HG03060 (cell line): Measurements from ENCODE around the gene ATP13A4.

ENCODE experiments used
- ATAC-seq: cut with Tn5 transposase; IDR thresholded peaks from one replicate; pipeline ENCODE4 v1.9.1; 2021; ENCODE audit warnings: low read depth, moderate number of reproducible peaks; ENCODE audit not compliant: unreplicated experiment

ATP13A4 gene

GRCh38 chr3:193554811-193555210 is at the start of gene ATP13A4:
Gene ATP13A4, minus strand, starts transcription at chr3:193554895. Its CDS starts 96 bp downstream, at chr3:193554799.
- no peak for ATAC-seq

DNA sequence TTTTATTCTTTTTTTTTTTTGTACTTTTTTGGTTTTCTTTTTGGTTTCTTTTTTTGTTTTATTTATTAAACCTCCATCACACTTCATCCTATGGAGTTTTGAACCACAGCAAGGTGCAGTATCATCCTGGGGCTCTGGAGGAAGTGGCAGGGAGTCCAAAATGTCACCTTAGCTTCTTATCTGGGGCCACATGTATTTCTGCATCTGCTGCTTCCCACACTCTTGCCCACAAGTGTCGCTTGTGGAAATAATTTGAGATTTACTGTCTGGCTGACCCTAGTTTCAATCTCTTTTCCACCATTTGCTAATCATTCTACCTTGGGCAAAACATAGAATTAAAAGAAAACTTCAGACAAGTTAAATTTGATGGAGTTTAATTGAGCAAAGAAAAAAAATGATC is 44.7 kb upstream of the ATP13A4 start:
- ATAC-seq = no peak

DNA sequence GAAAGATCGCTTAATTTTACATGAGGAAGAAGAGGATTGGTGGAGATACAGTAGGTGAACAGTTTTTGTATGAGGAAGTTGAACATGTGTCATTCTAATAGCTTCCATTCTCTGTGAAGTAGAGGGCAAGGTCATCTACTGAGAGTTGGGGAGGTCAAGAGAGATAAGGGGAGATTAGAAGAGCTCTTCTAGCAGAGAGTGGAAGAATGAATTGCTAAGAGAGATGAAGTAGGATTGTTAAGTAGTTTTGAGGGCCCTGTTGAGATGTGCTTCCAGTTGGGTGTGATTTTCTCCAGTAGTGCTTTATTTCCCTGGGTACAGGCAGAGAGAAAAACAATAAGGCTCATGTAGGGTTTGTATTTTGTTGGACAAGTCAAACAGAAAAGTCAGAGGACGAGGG is 43.5 kb upstream of the ATP13A4 start:
- ATAC-seq = no peak

DNA sequence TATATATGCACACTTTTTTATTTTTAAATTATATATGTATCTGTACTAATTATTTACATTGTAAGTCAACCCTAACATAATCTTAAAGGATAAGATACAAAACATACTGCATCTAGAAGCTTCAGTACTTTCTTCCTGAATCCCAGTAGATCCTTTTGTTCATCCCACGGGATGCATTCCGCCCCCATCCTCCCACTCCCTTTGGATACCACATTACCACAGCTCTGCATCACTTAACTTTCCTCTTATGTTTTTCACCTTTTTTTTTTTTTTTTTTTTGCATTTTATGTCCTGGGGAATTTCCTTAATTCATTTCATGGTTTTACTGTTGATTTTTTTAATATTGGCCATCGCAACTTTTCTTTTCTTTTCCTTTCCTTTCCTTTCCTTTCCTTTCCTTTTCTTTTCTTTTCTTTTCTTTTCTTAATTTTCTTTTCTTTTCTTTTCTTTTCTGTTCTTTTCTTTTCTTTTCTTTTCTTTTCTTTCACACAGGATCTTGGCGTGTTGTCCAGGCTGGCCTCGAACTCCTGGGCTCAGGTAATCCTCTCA is 41.3 kb upstream of the ATP13A4 start:
- no peak for ATAC-seq

- no peak for ATAC-seq
These were observed 40.4 kb upstream of the ATP13A4 start for GRCh38 chr3:193594946-193595689.

DNA sequence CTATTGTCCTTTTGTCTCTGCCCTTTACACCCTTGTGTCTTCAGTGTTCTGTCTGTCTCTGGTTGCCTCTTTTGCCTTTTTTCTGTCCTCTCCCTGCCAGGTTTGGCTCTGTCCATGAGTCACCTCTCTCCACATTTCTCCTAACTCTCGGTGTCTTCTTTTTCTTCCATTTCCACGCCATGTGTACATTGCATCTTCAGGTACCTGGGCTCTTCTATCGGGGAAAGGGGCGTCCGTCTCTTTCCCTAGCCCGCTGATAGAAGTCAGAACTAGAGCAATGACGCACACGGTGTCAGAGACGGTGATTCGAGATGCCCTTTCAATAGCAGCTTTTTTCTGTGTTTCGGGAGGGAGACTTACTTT is 39.0 kb upstream of the ATP13A4 start:
- ATAC-seq = no peak

DNA sequence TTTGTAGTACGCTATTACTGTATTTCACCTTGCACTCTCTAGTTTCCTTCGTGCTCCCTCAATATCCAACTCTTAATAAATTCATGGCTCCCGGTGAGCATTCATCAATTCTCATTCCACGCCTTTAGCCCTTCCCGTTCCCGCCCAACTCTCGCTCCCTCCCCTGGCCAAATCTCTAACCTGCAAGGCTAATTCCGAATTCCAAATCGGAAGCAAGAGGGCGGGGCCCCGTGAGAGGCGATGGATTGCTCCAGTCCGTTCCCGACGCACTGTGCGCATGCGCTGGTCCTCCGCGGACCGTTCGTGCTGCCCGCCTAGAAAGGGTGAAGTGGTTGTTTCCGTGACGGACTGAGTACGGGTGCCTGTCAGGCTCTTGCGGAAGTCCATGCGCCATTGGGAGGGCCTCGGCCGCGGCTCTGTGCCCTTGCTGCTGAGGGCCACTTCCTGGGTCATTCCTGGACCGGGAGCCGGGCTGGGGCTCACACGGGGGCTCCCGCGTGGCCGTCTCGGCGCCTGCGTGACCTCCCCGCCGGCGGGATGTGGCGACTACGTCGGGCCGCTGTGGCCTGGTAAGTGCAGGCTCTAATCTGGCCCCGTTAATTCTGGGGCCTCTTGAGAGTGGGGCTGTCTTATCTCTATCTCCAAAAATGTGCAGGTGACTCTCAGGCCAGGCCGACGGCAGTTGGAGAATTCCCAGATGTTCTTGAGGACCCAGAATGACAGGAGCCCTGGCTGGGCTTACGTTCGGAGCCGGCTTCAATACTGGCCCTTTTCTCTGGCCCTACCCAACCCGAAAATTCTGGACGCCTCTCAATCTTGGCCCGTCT is 38.4 kb upstream of the ATP13A4 start, which contains the start of gene OPA1:
Gene OPA1, plus strand, starts transcription at position 368 of the 827 bp plus-strand sequence. Its CDS starts 170 bp downstream, at position 538.
- ATAC-seq = peak; percentile 95

- no peak for ATAC-seq
These were observed 35.6 kb upstream of the ATP13A4 start for GRCh38 chr3:193590088-193590856.

- no peak for ATAC-seq
These were observed 34.9 kb upstream of the ATP13A4 start for GRCh38 chr3:193589616-193590015.

DNA sequence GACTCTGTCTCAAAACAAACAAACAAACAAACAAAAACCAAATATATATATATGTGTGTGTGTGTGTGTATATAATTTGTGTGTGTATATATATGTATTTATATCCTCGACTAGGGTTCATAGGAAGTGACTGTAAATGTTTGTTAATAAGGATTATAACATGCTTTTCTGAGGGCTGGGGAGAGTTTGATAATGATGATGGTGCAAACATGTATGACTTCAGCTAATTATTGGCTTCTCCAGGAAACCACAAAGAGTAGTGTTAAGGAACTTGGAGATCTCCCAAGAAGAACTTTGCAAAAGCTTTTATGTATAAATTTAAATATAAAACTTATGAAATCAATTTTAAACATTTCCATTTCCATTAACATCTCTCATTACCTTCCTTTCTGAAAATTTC is 34.4 kb upstream of the ATP13A4 start:
- no peak for ATAC-seq

DNA sequence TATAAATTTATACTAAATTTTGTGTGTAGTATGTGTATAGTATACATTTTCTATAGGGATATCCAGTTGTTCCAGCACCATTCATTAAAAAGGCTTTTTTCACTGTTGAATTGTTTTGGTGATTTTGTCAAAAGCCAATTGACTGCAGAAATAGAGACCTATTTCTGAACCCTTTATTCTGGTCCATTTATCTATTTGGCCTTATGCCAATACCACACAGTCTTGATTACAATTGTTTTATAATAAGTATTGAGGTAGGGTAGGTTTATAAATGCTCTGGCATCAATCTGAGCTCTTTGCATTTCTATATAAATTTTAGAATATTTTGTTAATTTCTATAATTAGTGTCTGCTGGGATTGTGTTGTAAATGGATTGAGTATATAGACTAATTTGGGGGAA is 31.8 kb upstream of the ATP13A4 start:
- no peak for ATAC-seq

- ATAC-seq = no peak
These were observed 30.8 kb upstream of the ATP13A4 start for GRCh38 chr3:193585530-193585929.

DNA sequence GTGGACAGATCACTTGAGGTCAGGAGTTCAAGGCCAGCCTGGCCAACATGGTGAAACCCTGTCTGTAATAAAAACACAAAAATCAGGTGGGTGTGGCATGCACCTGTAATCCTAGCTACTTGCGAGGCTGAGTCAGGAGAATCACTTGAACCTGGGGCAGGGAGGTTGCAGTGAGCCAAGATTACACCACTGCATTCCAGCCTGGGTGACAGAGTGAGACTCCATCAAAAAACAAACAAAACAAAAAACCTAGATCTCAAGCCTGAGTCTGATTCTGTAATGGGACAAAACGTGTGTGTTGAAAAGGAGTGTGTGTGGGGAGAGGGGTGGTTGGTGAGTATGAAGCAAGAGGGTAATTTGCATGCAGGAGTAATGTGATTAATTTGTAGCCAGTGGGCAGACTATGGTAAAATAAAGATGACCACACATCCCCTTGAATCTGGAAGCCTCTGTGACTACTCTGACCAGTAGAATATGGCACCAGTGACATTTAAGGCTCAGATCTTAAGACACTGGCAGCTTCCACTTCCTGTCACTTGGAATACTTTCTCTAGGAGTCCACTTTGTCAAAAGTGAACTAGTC is 19.9 kb upstream of the ATP13A4 start:
- ATAC-seq = no peak

GRCh38 chr3:193573403-193574191 is 18.9 kb upstream of the ATP13A4 start:
- no peak for ATAC-seq

DNA sequence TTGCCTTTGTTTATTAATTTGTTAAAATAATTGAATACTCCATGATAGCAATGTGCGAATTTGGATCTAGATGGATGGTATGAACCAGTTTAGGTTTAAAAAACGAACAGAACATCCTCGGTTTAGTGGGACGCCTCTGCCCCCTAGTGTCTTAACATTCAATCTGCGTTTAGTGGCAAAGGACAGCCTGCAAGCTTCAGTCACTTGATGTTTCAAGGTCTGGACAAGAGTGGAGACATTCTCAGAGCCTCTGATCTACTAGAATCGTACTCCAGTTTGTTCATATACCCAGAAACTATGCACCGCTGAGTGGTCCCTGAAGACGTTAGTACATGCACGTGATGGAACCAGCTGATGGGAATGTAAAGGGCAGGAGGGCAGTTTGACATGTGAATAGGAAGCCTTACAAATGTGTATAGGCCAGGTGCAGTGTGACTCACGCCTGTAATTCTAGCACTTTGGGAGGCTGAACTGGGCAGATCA is 17.8 kb upstream of the ATP13A4 start:
- ATAC-seq = peak; percentile 68

- ATAC-seq = no peak
These were observed 14.4 kb upstream of the ATP13A4 start for GRCh38 chr3:193569119-193569518.

- ATAC-seq = no peak
These were observed 9.3 kb upstream of the ATP13A4 start for GRCh38 chr3:193564012-193564411.

DNA sequence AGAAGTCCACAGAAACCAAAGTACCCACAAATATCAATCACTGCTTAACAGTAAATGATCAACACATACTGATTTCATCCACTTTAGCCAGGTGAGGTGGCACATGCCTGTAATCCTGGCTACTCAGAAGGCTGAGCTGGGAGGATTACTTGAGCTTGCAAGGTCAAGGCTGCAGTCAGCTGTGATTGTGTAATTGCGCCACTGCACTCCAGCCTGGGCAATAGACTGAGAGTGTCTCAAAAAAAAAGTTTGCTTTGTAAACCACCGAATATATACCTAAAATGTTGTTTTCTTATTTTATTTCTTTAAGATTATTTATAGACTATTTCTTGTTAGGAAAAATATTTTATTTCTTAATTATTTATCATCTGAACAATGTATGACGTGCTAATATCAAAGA is 8.7 kb upstream of the ATP13A4 start:
- no peak for ATAC-seq

DNA sequence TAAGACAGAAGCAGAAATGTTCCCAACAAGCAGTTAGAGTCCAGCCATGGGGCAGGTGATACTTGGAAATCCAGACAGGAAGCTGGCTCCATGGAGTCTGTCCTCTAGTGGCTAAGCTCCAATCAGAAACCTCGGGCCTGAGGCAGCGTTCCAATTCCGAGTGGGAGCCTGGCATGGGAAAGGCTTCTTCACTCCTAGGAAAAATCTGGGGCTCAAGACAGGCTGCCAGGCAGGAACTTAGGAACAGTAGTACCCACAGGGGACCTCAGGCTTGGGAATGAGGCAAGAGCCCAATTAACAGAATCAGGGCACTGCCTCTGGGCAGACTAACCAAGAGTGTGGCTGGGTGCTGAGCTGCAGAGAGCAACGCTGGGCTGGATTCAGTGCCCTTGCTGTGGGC is 6.2 kb upstream of the ATP13A4 start:
- ATAC-seq = no peak
